Esophagus squamous epithelium (tissue), 4 donors: ENCODE results near the gene RASA4.
"Not testable (repeated sequence)": the region's sequence is repeated elsewhere in the genome, so short reads cannot be mapped to it uniquely, and the experiment has no call there.

ENCODE experiments used
- CTCF ChIP-seq, 6 experiments: fragments of 450-650 bp in 4 of 6; fragments of 200-600 bp in 2 of 6; sonication (generic) in 2 of 6; IDR thresholded peaks; one replicate each; pipeline ENCODE4 v1.5.1; 2016 to 2019; ENCODE audit warnings: antibody characterized with exemption in 6 of 6, mild to moderate bottlenecking in 4 of 6, moderate library complexity in 4 of 6
- POLR2A ChIP-seq, 4 donors: fragments of 450-650 bp; IDR thresholded peaks; one replicate each; pipeline ENCODE4 v1.6.1; 2017; ENCODE audit warnings: antibody characterized with exemption in 4 of 4, mild to moderate bottlenecking in 4 of 4, moderate library complexity in 3 of 4

- TF ChIP-seq POLR2A, CTCF (IDR thresholded peaks at IDR 0.05): not testable (repeated sequence)
Measured at GRCh38 chr7:102616507-102617125, at the start of gene RASA4.
